ENCODE measurements around the gene MANBA.

- TF ChIP-seq POLR2A (IDR thresholded peaks at IDR 0.05), result no peak
- TF ChIP-seq, protein P1, sequence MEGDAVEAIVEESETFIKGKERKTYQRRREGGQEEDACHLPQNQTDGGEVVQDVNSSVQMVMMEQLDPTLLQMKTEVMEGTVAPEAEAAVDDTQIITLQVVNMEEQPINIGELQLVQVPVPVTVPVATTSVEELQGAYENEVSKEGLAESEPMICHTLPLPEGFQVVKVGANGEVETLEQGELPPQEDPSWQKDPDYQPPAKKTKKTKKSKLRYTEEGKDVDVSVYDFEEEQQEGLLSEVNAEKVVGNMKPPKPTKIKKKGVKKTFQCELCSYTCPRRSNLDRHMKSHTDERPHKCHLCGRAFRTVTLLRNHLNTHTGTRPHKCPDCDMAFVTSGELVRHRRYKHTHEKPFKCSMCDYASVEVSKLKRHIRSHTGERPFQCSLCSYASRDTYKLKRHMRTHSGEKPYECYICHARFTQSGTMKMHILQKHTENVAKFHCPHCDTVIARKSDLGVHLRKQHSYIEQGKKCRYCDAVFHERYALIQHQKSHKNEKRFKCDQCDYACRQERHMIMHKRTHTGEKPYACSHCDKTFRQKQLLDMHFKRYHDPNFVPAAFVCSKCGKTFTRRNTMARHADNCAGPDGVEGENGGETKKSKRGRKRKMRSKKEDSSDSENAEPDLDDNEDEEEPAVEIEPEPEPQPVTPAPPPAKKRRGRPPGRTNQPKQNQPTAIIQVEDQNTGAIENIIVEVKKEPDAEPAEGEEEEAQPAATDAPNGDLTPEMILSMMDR (IDR thresholded peaks at IDR 0.05), result no peak
These were observed 39.0 kb upstream of the MANBA start for GRCh38 chr4:102799816-102800215.

Data from uterus (tissue), 2 donors.